OCI-LY1 (cell line): ENCODE measurements around the gene S1PR4.

Experiments used
- H2AFZ ChIP-seq: fragments of 200-600 bp; sonication (generic), shearing (Covaris generic); 2 replicates; pipeline ENCODE4 v1.6.0; 2014; ENCODE audit warnings: antibody characterized with exemption, mild to moderate bottlenecking, low read length
- H3F3A ChIP-seq: fragments of 200-600 bp; sonication (generic), shearing (Covaris generic); 2 replicates; pipeline ENCODE4 v1.6.0; 2014; ENCODE audit warnings: mild to moderate bottlenecking, antibody characterized with exemption, low read length, moderate library complexity; ENCODE audit not compliant: insufficient read depth
- H3K27ac ChIP-seq: fragments of 200-600 bp; sonication (generic); 2 replicates; pipeline ENCODE4 v1.5.1; 2014; ENCODE audit warnings: low read length, mixed run types, mild to moderate bottlenecking, low read depth; ENCODE audit not compliant: poor library complexity, severe bottlenecking
- H3K27me3 ChIP-seq: fragments of 200-600 bp; sonication (generic); 2 replicates; pipeline ENCODE4 v1.6.0; 2014; ENCODE audit warnings: antibody characterized with exemption, mild to moderate bottlenecking, low read length, moderate library complexity; ENCODE audit not compliant: insufficient read depth
- H3K36me3 ChIP-seq: fragments of 200-600 bp; sonication (generic); 2 replicates; pipeline ENCODE4 v1.6.1; 2014; ENCODE audit warnings: mild to moderate bottlenecking, antibody characterized with exemption, low read length, moderate library complexity, mixed read lengths; ENCODE audit not compliant: insufficient read depth
- H3K4me1 ChIP-seq: fragments of 200-600 bp; sonication (generic); 2 replicates; pipeline ENCODE4 v1.5.1; 2014; ENCODE audit warnings: mild to moderate bottlenecking, low read length, moderate library complexity; ENCODE audit not compliant: insufficient read depth, severe bottlenecking
- H3K4me2 ChIP-seq: fragments of 200-600 bp; sonication (generic), shearing (Covaris generic); 2 replicates; pipeline ENCODE4 v1.6.1; 2014; ENCODE audit warnings: low read length
- H3K4me3 ChIP-seq: fragments of 200-600 bp; sonication (generic); 2 replicates; pipeline ENCODE4 v1.5.1; 2014; ENCODE audit warnings: low read length, low read depth, mild to moderate bottlenecking, mixed read lengths; ENCODE audit not compliant: poor library complexity, severe bottlenecking
- H3K79me2 ChIP-seq: fragments of 200-600 bp; shearing (Covaris generic); 2 replicates; pipeline ENCODE4 v1.6.1; 2016; ENCODE audit warnings: mixed run types, low read length, mixed read lengths; ENCODE audit not compliant: insufficient read depth
- H3K9ac ChIP-seq: fragments of 200-600 bp; sonication (generic), shearing (Covaris generic); 2 replicates; pipeline ENCODE4 v1.6.1; 2014; ENCODE audit warnings: mild to moderate bottlenecking, low read length, mixed read lengths
- H3K9me2 ChIP-seq: fragments of 200-600 bp; sonication (generic), shearing (Covaris generic); 2 replicates; pipeline ENCODE4 v1.6.1; 2014; ENCODE audit warnings: low read depth, mild to moderate bottlenecking, low read length, mixed read lengths
- H3K9me3 ChIP-seq: fragments of 200-600 bp; shearing (Covaris generic); 2 replicates; pipeline ENCODE4 v1.6.1; 2014; ENCODE audit warnings: low read length, mixed read lengths
- H4K20me1 ChIP-seq: fragments of 200-600 bp; sonication (generic), shearing (Covaris generic); 2 replicates; pipeline ENCODE4 v1.6.0; 2016; ENCODE audit warnings: mild to moderate bottlenecking, low read length; ENCODE audit not compliant: insufficient read depth
- EZH2 ChIP-seq: fragments of 200-600 bp; sonication (generic), shearing (Covaris generic); IDR thresholded peaks from 2 replicates; pipeline ENCODE4 v1.8.0; 2017; ENCODE audit warnings: borderline replicate concordance, mixed run types, mild to moderate bottlenecking, antibody characterized with exemption, low read length, moderate library complexity, mixed read lengths
- TF ChIP-seq, protein P1 (sequence below): fragments of 200-600 bp; sonication (generic), shearing (Covaris generic); IDR thresholded peaks from 2 replicates; pipeline ENCODE4 v1.5.1; 2017; ENCODE audit warnings: mild to moderate bottlenecking, antibody characterized with exemption, low read length, moderate library complexity, mixed read lengths

The S1PR4 gene

GRCh38 chr19:3154957-3155736, 23.4 kb upstream of the S1PR4 start:
- Histone ChIP-seq H2AFZ (no peak overlapping the region), H3K27me3 (no peaks in the 10 kb centered on the region; the same call in 1 of the 2 replicates), H3K4me3 (no peak overlapping the region), H3K27ac (no peak overlapping the region), H3K4me2 (no peak overlapping the region), H3F3A (no peaks in the 10 kb centered on the region), H3K79me2 (no peaks in the 10 kb centered on the region), H3K9me3 (no peaks in the 10 kb centered on the region), H4K20me1 (no peaks in the 10 kb centered on the region), H3K9me2 (no peaks in the 10 kb centered on the region), H3K9ac (no peak overlapping the region), H3K4me1 (no peaks in the 10 kb centered on the region), H3K36me3 (no peaks in the 10 kb centered on the region)
- TF ChIP-seq EZH2: no peak
- TF ChIP-seq, protein P1, sequence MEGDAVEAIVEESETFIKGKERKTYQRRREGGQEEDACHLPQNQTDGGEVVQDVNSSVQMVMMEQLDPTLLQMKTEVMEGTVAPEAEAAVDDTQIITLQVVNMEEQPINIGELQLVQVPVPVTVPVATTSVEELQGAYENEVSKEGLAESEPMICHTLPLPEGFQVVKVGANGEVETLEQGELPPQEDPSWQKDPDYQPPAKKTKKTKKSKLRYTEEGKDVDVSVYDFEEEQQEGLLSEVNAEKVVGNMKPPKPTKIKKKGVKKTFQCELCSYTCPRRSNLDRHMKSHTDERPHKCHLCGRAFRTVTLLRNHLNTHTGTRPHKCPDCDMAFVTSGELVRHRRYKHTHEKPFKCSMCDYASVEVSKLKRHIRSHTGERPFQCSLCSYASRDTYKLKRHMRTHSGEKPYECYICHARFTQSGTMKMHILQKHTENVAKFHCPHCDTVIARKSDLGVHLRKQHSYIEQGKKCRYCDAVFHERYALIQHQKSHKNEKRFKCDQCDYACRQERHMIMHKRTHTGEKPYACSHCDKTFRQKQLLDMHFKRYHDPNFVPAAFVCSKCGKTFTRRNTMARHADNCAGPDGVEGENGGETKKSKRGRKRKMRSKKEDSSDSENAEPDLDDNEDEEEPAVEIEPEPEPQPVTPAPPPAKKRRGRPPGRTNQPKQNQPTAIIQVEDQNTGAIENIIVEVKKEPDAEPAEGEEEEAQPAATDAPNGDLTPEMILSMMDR: no peak

- no peaks in the 10 kb centered on the region for H3K36me3 ChIP-seq
- no peaks in the 10 kb centered on the region for H4K20me1 ChIP-seq
- no peak overlapping the region for H3K9ac ChIP-seq
- H3K27ac ChIP-seq: no peak overlapping the region
- H3K4me2 ChIP-seq: no peak overlapping the region
- TF ChIP-seq, protein P1: no peak
- no peak for TF ChIP-seq EZH2
- H2AFZ ChIP-seq: no peak overlapping the region
- H3K79me2 ChIP-seq: no peaks in the 10 kb centered on the region
- H3K9me3 ChIP-seq: no peaks in the 10 kb centered on the region
- no peak overlapping the region for H3K4me3 ChIP-seq
- H3K27me3 ChIP-seq: no peaks in the 10 kb centered on the region; the same call in 1 of the 2 replicates
- no peaks in the 10 kb centered on the region for H3F3A ChIP-seq
- no peaks in the 10 kb centered on the region for H3K9me2 ChIP-seq
- no peaks in the 10 kb centered on the region for H3K4me1 ChIP-seq
Observed at GRCh38 chr19:3157096-3157845, 21.3 kb upstream of the S1PR4 start.

DNA sequence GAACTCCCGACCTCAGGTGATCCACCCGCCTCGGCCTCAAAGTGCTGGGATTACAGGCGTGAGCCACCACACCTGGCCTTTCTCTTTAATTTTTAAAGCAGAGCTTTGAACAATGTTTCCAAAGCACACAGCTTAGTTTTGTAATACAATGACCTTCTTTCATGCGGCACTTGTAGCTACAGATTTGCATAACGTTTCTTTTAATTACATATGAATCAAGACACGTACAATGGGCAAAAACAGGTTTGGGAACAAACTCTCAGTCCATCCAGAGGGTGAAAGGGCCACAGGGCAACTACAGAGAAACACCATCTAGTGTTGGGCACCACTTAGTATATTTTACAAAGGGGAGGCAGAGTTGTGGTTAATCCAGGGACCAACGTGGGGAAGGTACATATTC, 19.0 kb upstream of the S1PR4 start:
- Histone ChIP-seq H3K4me1 (no peaks in the 10 kb centered on the region), H3K9ac (no peak overlapping the region), H4K20me1 (no peaks in the 10 kb centered on the region), H3K27ac (no peak overlapping the region), H3K9me3 (no peaks in the 10 kb centered on the region), H3K4me3 (no peak overlapping the region), H3K4me2 (no peak overlapping the region), H3K27me3 (no peaks in the 10 kb centered on the region; the same call in 1 of the 2 replicates), H3F3A (no peaks in the 10 kb centered on the region), H3K9me2 (no peaks in the 10 kb centered on the region), H2AFZ (no peak overlapping the region), H3K36me3 (no peaks in the 10 kb centered on the region), H3K79me2 (no peaks in the 10 kb centered on the region)
- TF ChIP-seq EZH2: no peak
- TF ChIP-seq, protein P1: no peak
